Right lobe of liver (tissue), 4 donors: Measurements from ENCODE around the gene SUCLG2.

Source experiments
- POLR2A ChIP-seq: fragments of 450-650 bp; IDR thresholded peaks from one replicate; pipeline ENCODE4 v1.6.1; 2017; ENCODE audit warnings: antibody characterized with exemption, mild to moderate bottlenecking
- TF ChIP-seq, protein P1 (sequence below), 4 donors: fragments of 200-600 bp in 3 of 4; fragments of 450-650 bp in 1 of 4; IDR thresholded peaks; one replicate each; pipeline versions ENCODE4 v1.5.1 to v1.8.0; 2016 to 2022; ENCODE audit warnings: antibody characterized with exemption in 4 of 4, mild to moderate bottlenecking in 2 of 4
- donor health status: DM: no; HTN: no; CAD: no.
- donor health status: DM: no; HTN: no; CAD: no.
- donor health status: DM: no; HTN: yes; CAD: no.

GRCh38 chr3:67346081-67346480, 308.3 kb downstream of the SUCLG2 start:
- TF ChIP-seq POLR2A = no peak
- TF ChIP-seq, protein P1, sequence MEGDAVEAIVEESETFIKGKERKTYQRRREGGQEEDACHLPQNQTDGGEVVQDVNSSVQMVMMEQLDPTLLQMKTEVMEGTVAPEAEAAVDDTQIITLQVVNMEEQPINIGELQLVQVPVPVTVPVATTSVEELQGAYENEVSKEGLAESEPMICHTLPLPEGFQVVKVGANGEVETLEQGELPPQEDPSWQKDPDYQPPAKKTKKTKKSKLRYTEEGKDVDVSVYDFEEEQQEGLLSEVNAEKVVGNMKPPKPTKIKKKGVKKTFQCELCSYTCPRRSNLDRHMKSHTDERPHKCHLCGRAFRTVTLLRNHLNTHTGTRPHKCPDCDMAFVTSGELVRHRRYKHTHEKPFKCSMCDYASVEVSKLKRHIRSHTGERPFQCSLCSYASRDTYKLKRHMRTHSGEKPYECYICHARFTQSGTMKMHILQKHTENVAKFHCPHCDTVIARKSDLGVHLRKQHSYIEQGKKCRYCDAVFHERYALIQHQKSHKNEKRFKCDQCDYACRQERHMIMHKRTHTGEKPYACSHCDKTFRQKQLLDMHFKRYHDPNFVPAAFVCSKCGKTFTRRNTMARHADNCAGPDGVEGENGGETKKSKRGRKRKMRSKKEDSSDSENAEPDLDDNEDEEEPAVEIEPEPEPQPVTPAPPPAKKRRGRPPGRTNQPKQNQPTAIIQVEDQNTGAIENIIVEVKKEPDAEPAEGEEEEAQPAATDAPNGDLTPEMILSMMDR (IDR thresholded peaks at IDR 0.05) = no peak
